HepG2 (cell line): ENCODE results near the gene KIF5B. TPM values are rescaled to one million over a fixed set of nuclear protein-coding genes. Genes with fewer than 3 reads are reported as not detected.
A peak's percentile ranks its signal among the peaks of the same experiment; 100 is the strongest.

Experiments used
- ATAC-seq: fragments of 200-7000 bp; cut with Tn5 transposase; 3 replicates; pipeline ENCODE4 v1.9.1; 2020; ENCODE audit warnings: mild to moderate bottlenecking, moderate library complexity
- BruUV-seq: library from RNA; stranded (reverse); fragments of 400-500 nt; replicated peaks from 2 replicates; lab custom pipeline; 2021; lab: Mats Ljungman, UMichigan
- CTCF ChIA-PET: fragments of 300-600 bp; formaldehyde crosslinking; extraction: SDS; loops from one replicate; lab custom pipeline; 2021; ENCODE audit warnings: low total read pairs, inconsistent platforms, low intra/inter-chr PET ratio; lab: Yijun Ruan, JAX
- POLR2A ChIA-PET: fragments of 350-600 bp; sonication (Branson Sonifier 250); formaldehyde crosslinking; loops from one replicate; lab custom pipeline; 2020; ENCODE audit warnings: antibody characterized with exemption, inconsistent platforms; lab: Yijun Ruan, JAX
- DNase-seq: peaks from one replicate; pipeline ENCODE4 v3.0.0-alpha.2; 2015; ENCODE audit warnings: low spot score
- FAIRE-seq: peaks from 3 replicates; lab custom pipeline; 2011; peaks lifted over from hg19 to GRCh38; lab: Jason Lieb, UNC
- H2AFZ ChIP-seq: one replicate; pipeline ENCODE4 v1.6.1; 2011; ENCODE audit warnings: low read length, inconsistent platforms
- H3K27ac ChIP-seq: fragments of 300-600 bp; 3 replicates; pipeline ENCODE4 v1.8.0; 2011; ENCODE audit warnings: mixed run types, mild to moderate bottlenecking, mixed read lengths, low read length, inconsistent platforms; ENCODE audit not compliant: insufficient read depth; ENCODE audit errors: extremely low read length
- H3K27me3 ChIP-seq, 2 experiments: fragments of 200-600 bp in 1 of 2; 2 replicates in 1 of 2; 3 replicates in 1 of 2; pipeline versions ENCODE4 v1.6.0 to v1.8.0; 2011; ENCODE audit warnings: low read length in 2 of 2, mild to moderate bottlenecking in 2 of 2, moderate library complexity in 2 of 2, inconsistent platforms in 1 of 2; ENCODE audit not compliant: insufficient read depth in 2 of 2, control insufficient read depth in 1 of 2
- H3K36me3 ChIP-seq, 2 experiments: fragments of 200-600 bp in 1 of 2; replicated peaks in 1 of 2; 2 replicates in 1 of 2; 3 replicates in 1 of 2; pipeline versions ENCODE4 v1.5.1 to v1.8.0; 2011; ENCODE audit warnings: low read length in 2 of 2, inconsistent platforms in 1 of 2; ENCODE audit not compliant: insufficient read depth in 2 of 2, control insufficient read depth in 1 of 2
- H3K4me1 ChIP-seq: 2 replicates; pipeline ENCODE4 v1.5.1; 2012; ENCODE audit warnings: low read length, inconsistent platforms; ENCODE audit not compliant: insufficient read depth
- H3K4me2 ChIP-seq: 2 replicates; pipeline ENCODE4 v1.6.0; 2011; ENCODE audit warnings: low read depth, low read length, inconsistent platforms
- H3K4me3 ChIP-seq, 3 experiments: fragments of 200-600 bp in 1 of 3; sonication (generic), shearing (Covaris generic) in 1 of 3; replicated peaks in 1 of 3; 2 replicates each; pipeline ENCODE4 v1.5.1; 2011 to 2016; ENCODE audit warnings: low read length in 3 of 3, inconsistent platforms in 2 of 3, low read depth in 2 of 3, mild to moderate bottlenecking in 2 of 3, control low read depth in 1 of 3, mixed read lengths in 1 of 3; ENCODE audit not compliant: insufficient read depth in 1 of 3
- H3K79me2 ChIP-seq: one replicate; pipeline ENCODE4 v1.6.1; 2011; ENCODE audit warnings: low read length, inconsistent platforms; ENCODE audit not compliant: insufficient read depth
- H3K9ac ChIP-seq: 2 replicates; pipeline ENCODE4 v1.6.0; 2011; ENCODE audit warnings: mild to moderate bottlenecking, low read depth, low read length, inconsistent platforms; ENCODE audit not compliant: insufficient read depth
- H3K9me3 ChIP-seq: 2 replicates; pipeline ENCODE4 v1.5.1; 2012; ENCODE audit warnings: mild to moderate bottlenecking, low read length
- H4K20me1 ChIP-seq: 2 replicates; pipeline ENCODE4 v1.6.0; 2011; ENCODE audit warnings: inconsistent platforms, mild to moderate bottlenecking, low read length, moderate library complexity; ENCODE audit not compliant: insufficient read depth
- CENPX ChIP-seq: sonication (generic); formaldehyde crosslinking; IDR thresholded peaks from 2 replicates; pipeline ENCODE4 v1.9.0; 2021; ENCODE audit warnings: mild to moderate bottlenecking, missing genetic modification reagents, moderate library complexity
- HMG20B ChIP-seq: conservative IDR thresholded peaks from 2 replicates; pipeline ENCODE4 v1.6.1; 2016; ENCODE audit warnings: missing genetic modification reagents, missing compliant biosample characterization
- HNRNPK ChIP-seq: fragments of 200-400 bp; formaldehyde crosslinking; IDR thresholded peaks from 2 replicates; pipeline ENCODE4 v1.6.1; 2018; ENCODE audit warnings: low read length, low read depth, moderate library complexity, mild to moderate bottlenecking; ENCODE audit not compliant: poor library complexity, severe bottlenecking
- ISX ChIP-seq: sonication (generic); formaldehyde crosslinking; conservative IDR thresholded peaks from 2 replicates; pipeline ENCODE4 v1.5.0; 2020; ENCODE audit warnings: missing genetic modification reagents
- LBX2 ChIP-seq: sonication (generic); formaldehyde crosslinking; IDR thresholded peaks from 2 replicates; pipeline ENCODE4 v1.5.0; 2020; ENCODE audit warnings: missing genetic modification reagents, mild to moderate bottlenecking, borderline replicate concordance
- MBNL3 ChIP-seq: fragments of 250-450 bp; sonication (Bioruptor Pico); conservative IDR thresholded peaks from 2 replicates; pipeline ENCODE4 v1.8.0; 2022; ENCODE audit warnings: mild to moderate bottlenecking, inconsistent platforms
- NFIB ChIP-seq: sonication (generic); formaldehyde crosslinking; IDR thresholded peaks from 2 replicates; pipeline ENCODE4 v1.9.0; 2021; ENCODE audit warnings: missing genetic modification reagents, mild to moderate bottlenecking, borderline replicate concordance
- NFKB2 ChIP-seq: sonication (generic); formaldehyde crosslinking; IDR thresholded peaks from 2 replicates; pipeline ENCODE4 v1.4.0; 2020; ENCODE audit warnings: missing genetic modification reagents, borderline replicate concordance
- NR1H2 ChIP-seq: sonication (generic); formaldehyde crosslinking; IDR thresholded peaks from 2 replicates; pipeline ENCODE4 v1.8.1; 2022; ENCODE audit warnings: low read depth, missing genetic modification reagents, borderline replicate concordance
- PAF1 ChIP-seq: IDR thresholded peaks from 2 replicates; pipeline ENCODE4 v1.6.1; 2016; ENCODE audit warnings: missing genetic modification reagents, missing compliant biosample characterization
- SAFB2 ChIP-seq: sonication (generic); formaldehyde crosslinking; IDR thresholded peaks from 2 replicates; pipeline ENCODE4 v1.5.1; 2020; ENCODE audit warnings: missing genetic modification reagents, low read depth, mild to moderate bottlenecking, borderline replicate concordance
- SALL2 ChIP-seq: sonication (generic); formaldehyde crosslinking; IDR thresholded peaks from 2 replicates; pipeline ENCODE4 v1.8.1; 2023; ENCODE audit warnings: mild to moderate bottlenecking, missing genetic modification reagents, inconsistent platforms
- SIX4 ChIP-seq: sonication (generic); formaldehyde crosslinking; IDR thresholded peaks from 2 replicates; pipeline ENCODE4 v1.4.0; 2020; ENCODE audit warnings: missing genetic modification reagents
- TARDBP ChIP-seq: sonication (generic); formaldehyde crosslinking; IDR thresholded peaks from 2 replicates; pipeline ENCODE4 v1.8.0; 2022; ENCODE audit warnings: mild to moderate bottlenecking, missing genetic modification reagents
- THAP11 ChIP-seq: IDR thresholded peaks from 2 replicates; pipeline ENCODE4 v1.6.1; 2016; ENCODE audit warnings: missing biosample characterization, missing genetic modification reagents
- TRAFD1 ChIP-seq: sonication (generic); formaldehyde crosslinking; IDR thresholded peaks from 2 replicates; pipeline ENCODE4 v1.5.1; 2020; ENCODE audit warnings: missing genetic modification reagents, mild to moderate bottlenecking, borderline replicate concordance
- XRCC5 ChIP-seq: fragments of 200-400 bp; formaldehyde crosslinking; optimal IDR thresholded peaks from 2 replicates; pipeline ENCODE3; 2017; ENCODE audit warnings: mild to moderate bottlenecking, low read length
- ZNF30 ChIP-seq: sonication (generic); formaldehyde crosslinking; IDR thresholded peaks from 2 replicates; pipeline ENCODE4 v1.5.0; 2020; ENCODE audit warnings: mild to moderate bottlenecking, missing genetic modification reagents
- ZNF501 ChIP-seq: sonication (generic); formaldehyde crosslinking; IDR thresholded peaks from 2 replicates; pipeline ENCODE4 v1.5.1; 2020; ENCODE audit warnings: mild to moderate bottlenecking, moderate library complexity, missing genetic modification reagents
- ZNF557 ChIP-seq: sonication (generic); formaldehyde crosslinking; IDR thresholded peaks from 2 replicates; pipeline ENCODE4 v1.4.0; 2020; ENCODE audit warnings: missing genetic modification reagents
- ZNF572 ChIP-seq: sonication (generic); formaldehyde crosslinking; IDR thresholded peaks from 2 replicates; pipeline ENCODE4 v1.5.1; 2020; ENCODE audit warnings: mild to moderate bottlenecking, missing genetic modification reagents
- ZNF703 ChIP-seq: sonication (generic); formaldehyde crosslinking; IDR thresholded peaks from 2 replicates; pipeline ENCODE4 v1.5.1; 2020; ENCODE audit warnings: missing genetic modification reagents, mild to moderate bottlenecking, moderate library complexity, borderline replicate concordance
- ZNF839 ChIP-seq: sonication (generic); formaldehyde crosslinking; IDR thresholded peaks from 2 replicates; pipeline ENCODE4 v1.4.0; 2020; ENCODE audit warnings: missing genetic modification reagents, mild to moderate bottlenecking, borderline replicate concordance
- ZSCAN25 ChIP-seq: sonication (generic); formaldehyde crosslinking; IDR thresholded peaks from 2 replicates; pipeline ENCODE4 v1.8.0; 2022; ENCODE audit warnings: mild to moderate bottlenecking, missing genetic modification reagents
- WGBS: methylation state at CpG from one replicate; pipeline ENCODE4 v1.1.6; 2017; ENCODE audit warnings: low lambda C conversion rate; 5-methylcytosine and 5-hydroxymethylcytosine counted together
- in situ Hi-C: cut with HindIII; loops from 2 replicates; pipeline ENCODE4 v1.10.0; 2017; ENCODE audit warnings: low pct_unique_long_range_greater_than_20kb; ENCODE audit not compliant: extremely low pct_ligation_motif_present
- intact Hi-C: fragments of 100-400 bp; cut with micrococcal nuclease; formaldehyde crosslinking; loops from one replicate; pipeline ENCODE4 v1.10.0; 2022; ENCODE audit not compliant: unreplicated experiment
- polyA plus RNA-seq, 8 experiments: library from polyadenylated mRNA; depleted of rRNA in 3 of 8; stranded (reverse) in 7 of 8; unstranded in 1 of 8; fragments of >200 nt; fragmentation: Illumina TruSeq in 4 of 8; extraction: Trizol in 4 of 8; gene quantifications; 2 replicates each; pipeline versions ENCODE4 v1.2.1 to v1.2.3, GENCODE V29; 2011 to 2016; ENCODE audit warnings: low read depth in 4 of 8, missing spikeins in 1 of 8, mixed read lengths in 1 of 8; ENCODE audit not compliant: insufficient read depth in 1 of 8
- total RNA-seq, 5 experiments: library from RNA; depleted of rRNA; stranded (reverse); fragments of >200 nt; fragmentation: Illumina TruSeq; extraction: Trizol; gene quantifications; 2 replicates each; pipeline ENCODE4 v1.2.3, GENCODE V29; 2016; ENCODE audit warnings: low read depth in 1 of 5

The KIF5B gene
- total and polyA plus RNA-seq, 2 of the 13 experiments (the other 11 are each of a cell fraction or from before 2014, with no cell fraction given), result 34.3 to 133 TPM

GRCh38 chr10:32104622-32105509 lies 48.6 kb upstream of the KIF5B start:
- no peaks in the 10 kb centered on the region for H4K20me1 ChIP-seq
- peak overlapping the region; percentile 55 for H3K9ac ChIP-seq
- peak; percentile 86 for DNase-seq
- ChIA-PET POLR2A (interaction anchor here (0.7 to 2.7 kb wide), 9 partner anchors 16 to 834 kb away, joined by 3 to 37 read pairs (median 5); partner anchors contain the start of gene KIF5B), CTCF (no interaction called here)
- in situ Hi-C loops, result no loop called here
- H2AFZ ChIP-seq, result no peak overlapping the region
- WGBS, result 4% methylated on average over 5 of the region's 5 CpGs
- H3K4me1 ChIP-seq, result peaks cover 45% of the 10 kb centered on the region
- H3K4me2 ChIP-seq, result peak overlapping the region; percentile 75
- H3K9me3 ChIP-seq, result no peaks in the 10 kb centered on the region
- H3K36me3 ChIP-seq, result no peaks in the 10 kb centered on the region
- no peaks in the 10 kb centered on the region for H3K27me3 ChIP-seq
- H3K79me2 ChIP-seq, result no peaks in the 10 kb centered on the region
- intact Hi-C loops, result loop anchor here (1.0 kb wide), 1 partner anchor 49 kb away; the partner anchor contains the start of gene KIF5B
- peak; percentile 83 for FAIRE-seq
- ATAC-seq, result peak; percentile 62
- BruUV-seq, result TSS peak; percentile 78
- H3K4me3 ChIP-seq, result peak overlapping the region; percentile 17 to 58 (median 17); a peak in 3 of 6 replicates
- peak overlapping the region; percentile 84 for H3K27ac ChIP-seq
- TF ChIP-seq THAP11, result no peak
- TF ChIP-seq ZNF557 (CRISPR knock-in tag), result no peak
- TF ChIP-seq ZNF30 (CRISPR knock-in tag), result no peak
- TF ChIP-seq ISX, result no peak
- TF ChIP-seq TARDBP (CRISPR knock-in tag), result no peak
- no peak for TF ChIP-seq NFKB2 (CRISPR knock-in tag)
- TF ChIP-seq CENPX (CRISPR knock-in tag), result no peak
- TF ChIP-seq NFIB, result no peak
- no peak for TF ChIP-seq TRAFD1
- no peak for TF ChIP-seq MBNL3 (CRISPR knock-in tag)
- TF ChIP-seq PAF1 (CRISPR knock-in tag), result no peak
- TF ChIP-seq LBX2, result no peak
- TF ChIP-seq HNRNPK, result no peak
- no peak for TF ChIP-seq SIX4 (CRISPR knock-in tag)
- TF ChIP-seq ZNF572 (CRISPR knock-in tag), result no peak
- TF ChIP-seq ZNF501 (CRISPR knock-in tag), result no peak
- TF ChIP-seq HMG20B (CRISPR knock-in tag), result no peak
- no peak for TF ChIP-seq NR1H2
- TF ChIP-seq ZNF839 (CRISPR knock-in tag), result no peak
- TF ChIP-seq XRCC5, result peak; percentile 20
- TF ChIP-seq ZNF703 (CRISPR knock-in tag), result no peak
- TF ChIP-seq SAFB2 (CRISPR knock-in tag), result no peak
- no peak for TF ChIP-seq ZSCAN25 (CRISPR knock-in tag)
- no peak for TF ChIP-seq SALL2 (CRISPR knock-in tag)
